ENCODE results near the gene TMPRSS9.

TMPRSS9 gene

GRCh38 chr19:2317756-2318155 lies 42.3 kb upstream of the TMPRSS9 start:
- no peak for DNase-seq (ENCODE audit: low read depth)
- TF ChIP-seq, protein P1, sequence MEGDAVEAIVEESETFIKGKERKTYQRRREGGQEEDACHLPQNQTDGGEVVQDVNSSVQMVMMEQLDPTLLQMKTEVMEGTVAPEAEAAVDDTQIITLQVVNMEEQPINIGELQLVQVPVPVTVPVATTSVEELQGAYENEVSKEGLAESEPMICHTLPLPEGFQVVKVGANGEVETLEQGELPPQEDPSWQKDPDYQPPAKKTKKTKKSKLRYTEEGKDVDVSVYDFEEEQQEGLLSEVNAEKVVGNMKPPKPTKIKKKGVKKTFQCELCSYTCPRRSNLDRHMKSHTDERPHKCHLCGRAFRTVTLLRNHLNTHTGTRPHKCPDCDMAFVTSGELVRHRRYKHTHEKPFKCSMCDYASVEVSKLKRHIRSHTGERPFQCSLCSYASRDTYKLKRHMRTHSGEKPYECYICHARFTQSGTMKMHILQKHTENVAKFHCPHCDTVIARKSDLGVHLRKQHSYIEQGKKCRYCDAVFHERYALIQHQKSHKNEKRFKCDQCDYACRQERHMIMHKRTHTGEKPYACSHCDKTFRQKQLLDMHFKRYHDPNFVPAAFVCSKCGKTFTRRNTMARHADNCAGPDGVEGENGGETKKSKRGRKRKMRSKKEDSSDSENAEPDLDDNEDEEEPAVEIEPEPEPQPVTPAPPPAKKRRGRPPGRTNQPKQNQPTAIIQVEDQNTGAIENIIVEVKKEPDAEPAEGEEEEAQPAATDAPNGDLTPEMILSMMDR (conservative IDR thresholded peaks at IDR 0.05; ENCODE audit: control insufficient read depth, insufficient read depth, low read depth, low read length): no peak
- no peak overlapping the region for H3K4me3 ChIP-seq (ENCODE audit: control insufficient read depth, low read depth, low read length)

DNA sequence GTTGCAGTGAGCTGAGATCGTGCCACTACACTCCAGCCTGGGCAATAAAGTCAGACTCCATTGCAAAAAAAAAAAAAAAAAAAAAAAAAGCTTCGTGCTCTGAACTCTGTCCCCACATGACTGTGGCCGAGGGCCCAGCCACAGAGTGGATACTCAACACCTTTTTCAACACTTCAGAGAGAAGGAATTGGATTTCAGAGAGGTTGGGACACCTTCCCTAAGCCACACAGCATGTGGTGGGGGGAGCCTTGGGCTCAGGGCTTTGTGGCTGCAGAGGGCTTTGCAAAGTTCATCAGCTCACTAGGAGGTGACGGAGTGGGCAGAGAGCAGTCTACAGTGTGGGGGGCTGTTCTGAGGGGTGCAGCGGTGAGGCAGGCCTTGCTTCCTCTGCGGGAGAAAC lies 41.1 kb upstream of the TMPRSS9 start:
- TF ChIP-seq, protein P1 (conservative IDR thresholded peaks at IDR 0.05; ENCODE audit: control insufficient read depth, insufficient read depth, low read depth, low read length): no peak
- DNase-seq (ENCODE audit: low read depth): no peak
- H3K4me3 ChIP-seq (ENCODE audit: control insufficient read depth, low read depth, low read length): no peak overlapping the region

DNA sequence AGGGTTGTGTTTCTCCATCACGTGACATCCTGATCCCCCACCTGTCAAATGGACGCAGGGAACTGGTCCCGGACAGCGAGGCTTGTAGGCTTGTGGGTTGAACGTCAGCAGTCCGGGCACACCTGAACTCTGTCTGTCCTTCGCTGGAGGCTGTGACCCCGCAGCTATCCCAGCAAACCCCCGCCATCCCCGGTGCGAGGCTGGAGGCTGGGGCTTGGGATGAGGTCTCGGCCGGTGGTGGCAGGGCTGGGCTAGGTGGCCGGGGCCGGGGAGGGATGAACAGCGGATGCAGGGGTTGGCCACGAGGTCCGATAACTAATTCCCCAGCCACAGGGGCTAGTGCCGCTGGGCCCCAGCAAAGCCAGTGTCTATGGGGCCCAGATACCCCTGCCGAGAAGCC lies 40.5 kb upstream of the TMPRSS9 start:
- no peak overlapping the region for H3K4me3 ChIP-seq (ENCODE audit: control insufficient read depth, low read depth, low read length)
- TF ChIP-seq, protein P1 (conservative IDR thresholded peaks at IDR 0.05; ENCODE audit: control insufficient read depth, insufficient read depth, low read depth, low read length): no peak

DNA sequence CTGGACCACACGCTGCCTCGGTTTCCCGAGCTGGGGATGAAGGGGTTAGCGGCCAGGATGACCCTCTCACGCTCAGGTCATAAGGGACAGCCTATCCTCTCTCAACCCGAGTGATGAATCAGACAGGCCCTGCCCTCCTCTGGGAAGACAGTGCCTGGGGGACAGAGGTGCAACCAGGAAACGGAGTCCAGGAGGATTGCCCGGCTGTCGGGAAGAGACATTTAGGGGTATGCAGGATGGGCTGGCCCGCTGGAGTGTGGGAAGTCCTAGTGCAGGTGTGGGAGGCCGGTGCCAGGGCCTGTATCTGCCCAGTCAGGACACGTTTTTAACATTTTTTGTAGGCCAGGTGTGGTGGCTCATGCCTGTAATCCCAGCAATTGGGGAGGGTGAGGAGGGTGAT lies 40.0 kb upstream of the TMPRSS9 start:
- no peak overlapping the region for H3K4me3 ChIP-seq (ENCODE audit: control insufficient read depth, low read depth, low read length)
- TF ChIP-seq, protein P1 (conservative IDR thresholded peaks at IDR 0.05; ENCODE audit: control insufficient read depth, insufficient read depth, low read depth, low read length): no peak
- no peak for DNase-seq (ENCODE audit: low read depth)

More for the DNA sequence above, 40.5 kb upstream of the TMPRSS9 start:
- no peak for DNase-seq (ENCODE audit: low read depth)

DNA sequence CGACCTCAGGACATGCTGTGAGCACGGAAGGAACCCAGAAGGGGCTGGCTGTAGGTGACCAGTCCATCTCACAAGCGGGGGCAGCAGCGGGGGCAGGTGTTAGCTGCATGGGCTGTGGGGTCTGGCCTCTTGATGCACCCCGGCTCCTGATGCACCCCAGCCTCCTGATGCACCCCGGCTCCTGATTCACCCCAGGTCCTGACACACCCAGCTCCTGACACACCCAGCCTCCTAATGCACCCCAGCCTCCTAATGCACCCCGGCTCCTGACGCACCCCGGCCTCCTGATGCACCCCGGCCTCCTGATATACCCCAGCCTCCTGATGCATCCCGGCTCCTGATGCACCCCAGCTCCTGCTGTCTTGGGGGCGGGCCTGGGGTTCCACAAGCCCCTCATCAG lies 39.1 kb upstream of the TMPRSS9 start:
- no peak overlapping the region for H3K4me3 ChIP-seq (ENCODE audit: control insufficient read depth, low read depth, low read length)
- TF ChIP-seq, protein P1 (conservative IDR thresholded peaks at IDR 0.05; ENCODE audit: control insufficient read depth, insufficient read depth, low read depth, low read length): no peak
- no peak for DNase-seq (ENCODE audit: low read depth)

GRCh38 chr19:2321565-2322283 lies 38.3 kb upstream of the TMPRSS9 start:
- no peak overlapping the region for H3K4me3 ChIP-seq (ENCODE audit: control insufficient read depth, low read depth, low read length)
- DNase-seq (ENCODE audit: low read depth): no peak
- TF ChIP-seq, protein P1 (conservative IDR thresholded peaks at IDR 0.05; ENCODE audit: control insufficient read depth, insufficient read depth, low read depth, low read length): no peak
